A673 (cell line): Measurements from ENCODE around the gene NPRL2. TPM values are rescaled to one million over a fixed set of nuclear protein-coding genes. Genes with fewer than 3 reads are reported as not detected.

Experiments used
- BruUV-seq: library from RNA; stranded (reverse); fragments of 400-500 nt; replicated peaks from 2 replicates; lab custom pipeline; 2021; lab: Mats Ljungman, UMichigan
- CTCF ChIA-PET: fragments of 300-600 bp; sonication (Branson Sonifier 250); formaldehyde crosslinking; loops from one replicate; lab custom pipeline; 2022; ENCODE audit warnings: antibody characterized with exemption; lab: Charles Lee
- POLR2A ChIA-PET: fragments of 300-600 bp; sonication (Branson Sonifier 250); formaldehyde crosslinking; loops from one replicate; lab custom pipeline; 2022; ENCODE audit warnings: antibody characterized with exemption; ENCODE audit not compliant: low non-redundant PET; lab: Charles Lee
- DNase-seq: peaks from one replicate; pipeline ENCODE4 v3.0.0-alpha.2; 2015; ENCODE audit warnings: low spot score
- H3K27ac ChIP-seq: fragments of 200-600 bp; sonication (generic); 2 replicates; pipeline ENCODE4 v1.5.1; 2016; ENCODE audit warnings: mixed run types, low read depth, mild to moderate bottlenecking, mixed read lengths, antibody characterized with exemption, low read length; ENCODE audit not compliant: poor library complexity, severe bottlenecking
- H3K27me3 ChIP-seq: fragments of 200-600 bp; sonication (generic); replicated peaks from 2 replicates; pipeline ENCODE4 v1.6.1; 2017; ENCODE audit warnings: mixed run types, low read depth, mild to moderate bottlenecking, mixed read lengths, antibody characterized with exemption, low read length; ENCODE audit not compliant: insufficient read depth, poor library complexity
- H3K36me3 ChIP-seq: fragments of 200-600 bp; sonication (generic); 2 replicates; pipeline ENCODE4 v1.6.1; 2016; ENCODE audit warnings: mixed run types, mild to moderate bottlenecking, mixed read lengths, antibody characterized with exemption, low read length; ENCODE audit not compliant: insufficient read depth, poor library complexity, severe bottlenecking
- H3K4me1 ChIP-seq: fragments of 200-600 bp; sonication (generic); 2 replicates; pipeline ENCODE4 v1.6.1; 2017; ENCODE audit warnings: mixed run types, mild to moderate bottlenecking, mixed read lengths, antibody characterized with exemption, low read length; ENCODE audit not compliant: insufficient read depth, poor library complexity, severe bottlenecking
- H3K4me3 ChIP-seq: fragments of 200-600 bp; sonication (generic); 2 replicates; pipeline ENCODE4 v1.5.1; 2016; ENCODE audit warnings: low read depth, mixed run types, mild to moderate bottlenecking, mixed read lengths, low read length; ENCODE audit not compliant: poor library complexity, severe bottlenecking
- H3K9me3 ChIP-seq: fragments of 200-600 bp; sonication (generic); 2 replicates; pipeline ENCODE4 v1.6.1; 2016; ENCODE audit warnings: mixed run types, low read depth, mild to moderate bottlenecking, mixed read lengths, antibody characterized with exemption, low read length; ENCODE audit not compliant: poor library complexity, severe bottlenecking
- EZH2 ChIP-seq: fragments of 200-600 bp; sonication (generic); IDR thresholded peaks from 2 replicates; pipeline ENCODE4 v1.6.1; 2017; ENCODE audit warnings: borderline replicate concordance, low read depth, mild to moderate bottlenecking, mixed read lengths, antibody characterized with exemption, low read length; ENCODE audit not compliant: poor library complexity, severe bottlenecking
- intact Hi-C: fragments of 100-400 bp; cut with micrococcal nuclease; formaldehyde crosslinking; loops from one replicate; pipeline ENCODE4 v1.10.0; 2022; ENCODE audit not compliant: unreplicated experiment
- total RNA-seq: library from RNA; stranded (reverse); gene quantifications from 2 replicates; pipeline ENCODE4 v1.2.3, GENCODE V29; 2021
- TF ChIP-seq, protein P1 (sequence below): fragments of 300-800, 200-600 bp; sonication (generic); conservative IDR thresholded peaks from 2 replicates; pipeline ENCODE4 v1.5.1; 2017; ENCODE audit warnings: low read depth, mild to moderate bottlenecking, antibody characterized with exemption, low read length, moderate library complexity, mixed read lengths

Gene NPRL2
- total RNA-seq, 1 experiment from 2014 or later, result 16.0 TPM

GRCh38 chr3:50327943-50328691, 22.5 kb downstream of the NPRL2 start, which contains the start of gene TUSC2:
Gene TUSC2 (minus strand): TSS chr3:50328223. CDS start chr3:50328099, 124 bp downstream.
- Histone ChIP-seq H3K9me3 (no peaks in the 10 kb centered on the region), H3K27ac (peak within 1 kb of the TSS; percentile 76), H3K27me3 (no peaks in the 10 kb centered on the region), H3K4me3 (peak within 1 kb of the TSS; percentile 76), H3K36me3 (peaks cover 16% of the 10 kb centered on the region), H3K4me1 (no peaks in the 10 kb centered on the region)
- POLR2A ChIA-PET, result interaction anchor here (0.6 to 1.2 kb wide), 4 partner anchors 9 to 29 kb away, joined by 3 to 27 read pairs (median 4); partner anchors contain the start of genes HYAL3 and NAA80
- no peak for TF ChIP-seq EZH2
- TF ChIP-seq, protein P1, sequence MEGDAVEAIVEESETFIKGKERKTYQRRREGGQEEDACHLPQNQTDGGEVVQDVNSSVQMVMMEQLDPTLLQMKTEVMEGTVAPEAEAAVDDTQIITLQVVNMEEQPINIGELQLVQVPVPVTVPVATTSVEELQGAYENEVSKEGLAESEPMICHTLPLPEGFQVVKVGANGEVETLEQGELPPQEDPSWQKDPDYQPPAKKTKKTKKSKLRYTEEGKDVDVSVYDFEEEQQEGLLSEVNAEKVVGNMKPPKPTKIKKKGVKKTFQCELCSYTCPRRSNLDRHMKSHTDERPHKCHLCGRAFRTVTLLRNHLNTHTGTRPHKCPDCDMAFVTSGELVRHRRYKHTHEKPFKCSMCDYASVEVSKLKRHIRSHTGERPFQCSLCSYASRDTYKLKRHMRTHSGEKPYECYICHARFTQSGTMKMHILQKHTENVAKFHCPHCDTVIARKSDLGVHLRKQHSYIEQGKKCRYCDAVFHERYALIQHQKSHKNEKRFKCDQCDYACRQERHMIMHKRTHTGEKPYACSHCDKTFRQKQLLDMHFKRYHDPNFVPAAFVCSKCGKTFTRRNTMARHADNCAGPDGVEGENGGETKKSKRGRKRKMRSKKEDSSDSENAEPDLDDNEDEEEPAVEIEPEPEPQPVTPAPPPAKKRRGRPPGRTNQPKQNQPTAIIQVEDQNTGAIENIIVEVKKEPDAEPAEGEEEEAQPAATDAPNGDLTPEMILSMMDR, result no peak
- intact Hi-C loops, result no loop called here
- no TSS peak for BruUV-seq
- CTCF ChIA-PET, result interaction anchor here (0.6 to 1.3 kb wide), 2 partner anchors 9 to 526 kb away, joined by 3 to 4 read pairs; no protein-coding TSS in a partner anchor
- DNase-seq, result peak; percentile 95

DNA sequence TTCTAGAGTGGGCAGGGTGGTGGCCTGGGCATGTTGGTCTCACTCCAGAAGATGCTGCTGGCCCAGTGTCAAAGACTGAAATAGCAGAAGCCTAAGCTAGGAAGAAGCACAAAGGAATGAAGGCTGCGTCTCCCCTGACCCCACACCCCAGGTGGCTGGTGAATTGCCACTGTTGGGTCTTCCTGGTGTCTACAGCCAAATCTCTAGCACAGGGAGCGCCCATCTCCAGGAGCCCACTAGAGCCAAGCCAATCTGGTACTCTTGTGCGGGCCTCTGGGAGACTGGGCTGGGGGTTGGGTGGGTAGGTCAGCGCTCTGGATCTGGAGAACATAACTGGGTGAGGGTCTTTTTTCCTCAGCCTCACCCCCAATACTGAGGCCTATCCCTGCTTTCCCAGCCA, 23.4 kb downstream of the NPRL2 start:
- H3K4me1 ChIP-seq, result no peaks in the 10 kb centered on the region
- peak overlapping the region; percentile 76 for H3K4me3 ChIP-seq
- peaks cover 16% of the 10 kb centered on the region for H3K36me3 ChIP-seq
- H3K27ac ChIP-seq, result no peak overlapping the region
- POLR2A ChIA-PET, result no interaction called here
- CTCF ChIA-PET, result no interaction called here
- H3K9me3 ChIP-seq, result no peaks in the 10 kb centered on the region
- BruUV-seq, result no TSS peak
- intact Hi-C loops, result no loop called here
- no peak for DNase-seq
- H3K27me3 ChIP-seq, result no peaks in the 10 kb centered on the region
- TF ChIP-seq, protein P1, result no peak
- TF ChIP-seq EZH2, result no peak

DNA sequence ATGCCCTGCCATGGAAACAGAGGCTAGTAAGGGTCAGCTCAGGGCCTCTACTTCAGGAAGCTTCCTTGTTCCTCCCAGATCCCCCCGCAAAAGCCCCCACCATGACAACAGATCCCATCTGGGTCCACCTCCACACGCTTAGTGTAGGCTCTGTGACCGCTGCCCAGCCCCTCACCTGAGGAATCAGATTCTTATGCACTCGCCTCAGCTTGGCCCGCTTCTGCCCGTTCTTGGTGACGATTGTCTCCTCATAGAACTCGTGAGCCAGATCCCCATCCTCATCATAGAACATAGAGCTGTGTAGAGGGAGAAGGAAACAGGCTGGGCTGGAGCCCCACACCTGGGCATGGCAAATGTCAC, 24.4 kb downstream of the NPRL2 start:
- BruUV-seq, result no TSS peak
- CTCF ChIA-PET, result no interaction called here

More for the DNA sequence above, 24.4 kb downstream of the NPRL2 start:
- no peaks in the 10 kb centered on the region for H3K9me3 ChIP-seq
- H3K4me1 ChIP-seq, result peaks cover 3% of the 10 kb centered on the region
- intact Hi-C loops, result no loop called here
- DNase-seq, result no peak
- no peak overlapping the region for H3K4me3 ChIP-seq
- POLR2A ChIA-PET, result no interaction called here
- H3K36me3 ChIP-seq, result peaks cover 7% of the 10 kb centered on the region
- no peak for TF ChIP-seq EZH2
- TF ChIP-seq, protein P1, result no peak
- no peaks in the 10 kb centered on the region for H3K27me3 ChIP-seq
- H3K27ac ChIP-seq, result no peak overlapping the region
